ENCODE results near the gene RAB6B.

The RAB6B gene

DNA sequence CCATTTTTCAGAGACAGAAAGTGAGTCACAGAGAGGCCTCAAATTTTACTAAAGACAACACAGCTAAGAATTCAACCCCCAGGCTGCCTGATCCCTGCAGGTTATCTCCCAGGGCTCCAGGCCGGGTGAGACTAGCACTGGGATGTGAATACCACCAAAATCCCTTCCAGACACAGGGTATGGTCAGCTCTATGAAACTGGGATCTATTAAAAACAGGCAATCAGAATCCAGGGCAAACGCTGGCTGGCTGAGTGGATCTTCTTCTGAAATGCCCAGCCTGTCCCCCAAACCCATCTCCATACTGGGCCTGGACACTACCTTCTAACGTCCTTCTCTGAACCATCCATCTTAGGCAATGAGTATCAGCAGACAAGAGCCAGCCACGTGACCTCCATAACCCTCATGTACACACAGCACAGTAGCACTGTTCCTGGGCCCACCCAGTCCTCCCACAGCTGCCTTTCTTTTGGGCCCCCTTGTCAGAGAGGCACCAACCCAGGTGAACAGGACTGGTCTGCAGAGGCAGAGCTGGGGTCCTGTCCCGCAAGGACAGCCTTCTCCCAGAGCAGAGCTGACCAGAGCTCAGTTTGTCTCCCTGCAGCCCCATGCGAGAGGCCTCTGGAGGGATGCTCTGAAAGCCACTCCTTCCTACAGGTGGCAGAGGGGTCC is 1.9 kb downstream of the RAB6B start:
- DNase-seq (ENCODE audit: low read depth) = no peak
- TF ChIP-seq, protein P1, sequence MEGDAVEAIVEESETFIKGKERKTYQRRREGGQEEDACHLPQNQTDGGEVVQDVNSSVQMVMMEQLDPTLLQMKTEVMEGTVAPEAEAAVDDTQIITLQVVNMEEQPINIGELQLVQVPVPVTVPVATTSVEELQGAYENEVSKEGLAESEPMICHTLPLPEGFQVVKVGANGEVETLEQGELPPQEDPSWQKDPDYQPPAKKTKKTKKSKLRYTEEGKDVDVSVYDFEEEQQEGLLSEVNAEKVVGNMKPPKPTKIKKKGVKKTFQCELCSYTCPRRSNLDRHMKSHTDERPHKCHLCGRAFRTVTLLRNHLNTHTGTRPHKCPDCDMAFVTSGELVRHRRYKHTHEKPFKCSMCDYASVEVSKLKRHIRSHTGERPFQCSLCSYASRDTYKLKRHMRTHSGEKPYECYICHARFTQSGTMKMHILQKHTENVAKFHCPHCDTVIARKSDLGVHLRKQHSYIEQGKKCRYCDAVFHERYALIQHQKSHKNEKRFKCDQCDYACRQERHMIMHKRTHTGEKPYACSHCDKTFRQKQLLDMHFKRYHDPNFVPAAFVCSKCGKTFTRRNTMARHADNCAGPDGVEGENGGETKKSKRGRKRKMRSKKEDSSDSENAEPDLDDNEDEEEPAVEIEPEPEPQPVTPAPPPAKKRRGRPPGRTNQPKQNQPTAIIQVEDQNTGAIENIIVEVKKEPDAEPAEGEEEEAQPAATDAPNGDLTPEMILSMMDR (IDR thresholded peaks at IDR 0.05; ENCODE audit: low read depth, low read length, missing control alignments) = no peak
- no peak overlapping the region for H3K4me3 ChIP-seq (ENCODE audit: low read depth, low read length)

GRCh38 chr3:133892541-133893231 is 3.0 kb downstream of the RAB6B start:
- no peak for DNase-seq (ENCODE audit: low read depth)
- H3K4me3 ChIP-seq (ENCODE audit: low read depth, low read length) = no peak overlapping the region
- TF ChIP-seq, protein P1 (IDR thresholded peaks at IDR 0.05; ENCODE audit: low read depth, low read length, missing control alignments) = no peak

DNA sequence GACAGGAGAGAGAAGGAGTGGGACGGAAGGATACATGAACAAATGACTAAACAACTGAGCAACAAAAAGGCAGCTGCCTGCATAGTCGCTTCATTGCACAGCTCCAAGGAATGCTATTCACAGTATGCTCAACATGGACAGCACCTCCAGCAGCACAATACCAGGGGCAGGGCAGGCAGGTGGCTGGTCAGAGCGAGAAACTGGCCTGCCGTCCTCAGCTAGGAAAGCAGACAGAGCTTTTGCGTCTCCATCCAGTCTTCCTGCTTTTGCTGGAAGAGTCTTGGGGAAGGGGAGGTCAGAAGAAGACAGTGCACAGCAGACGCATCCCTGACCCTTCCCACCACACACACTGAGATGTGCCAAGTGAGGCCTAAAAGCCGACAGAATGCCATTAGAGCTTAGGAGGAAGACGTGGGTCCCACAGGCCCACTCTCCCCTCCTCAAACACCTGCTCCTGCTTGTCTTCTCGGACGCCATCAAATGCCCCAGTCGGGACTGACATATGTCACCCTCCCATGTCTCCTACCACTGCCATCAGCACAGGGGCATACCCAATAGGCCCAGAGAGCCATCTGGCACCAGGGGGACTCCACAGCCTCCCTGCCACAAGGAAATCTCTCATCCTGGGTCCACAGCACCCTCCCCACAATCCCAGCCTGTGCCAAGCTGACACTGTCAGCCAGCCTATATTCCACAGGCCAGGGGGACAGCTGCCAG is 3.9 kb downstream of the RAB6B start:
- TF ChIP-seq, protein P1 (IDR thresholded peaks at IDR 0.05; ENCODE audit: low read depth, low read length, missing control alignments) = no peak
- no peak overlapping the region for H3K4me3 ChIP-seq (ENCODE audit: low read depth, low read length)
- DNase-seq (ENCODE audit: low read depth) = no peak

DNA sequence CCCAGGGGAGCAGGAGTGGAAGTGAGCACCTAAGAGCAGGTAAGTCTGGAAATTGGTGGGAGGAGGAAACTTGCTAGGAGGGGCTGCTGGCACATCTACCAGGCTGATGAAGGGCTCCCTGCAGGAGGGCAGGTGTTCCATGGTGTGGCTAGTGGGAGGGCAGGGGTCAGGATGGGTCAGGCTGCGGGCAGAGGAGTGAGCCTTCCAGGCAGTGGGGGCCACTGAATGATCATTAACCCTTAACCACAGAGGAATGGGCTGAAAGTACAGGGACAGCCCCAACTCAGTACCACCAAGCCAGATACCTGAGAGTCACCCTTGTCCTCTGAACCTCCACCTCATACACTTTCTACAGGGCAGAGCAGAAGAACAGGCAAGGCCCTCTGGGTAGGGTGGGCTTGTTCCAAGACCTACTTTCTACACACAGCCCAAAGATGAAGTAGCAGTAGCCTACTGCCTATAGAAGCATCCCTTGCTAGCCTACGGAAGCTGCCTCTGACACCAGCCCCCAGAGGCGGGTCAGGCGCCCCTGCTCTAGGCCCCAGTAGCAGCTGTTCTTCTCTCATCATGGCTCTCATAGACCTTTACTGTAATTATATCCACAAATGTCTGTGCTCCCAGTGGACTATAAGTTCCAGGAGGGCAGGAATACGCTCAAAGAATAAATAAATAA is 4.6 kb downstream of the RAB6B start:
- no peak overlapping the region for H3K4me3 ChIP-seq (ENCODE audit: low read depth, low read length)
- TF ChIP-seq, protein P1 (IDR thresholded peaks at IDR 0.05; ENCODE audit: low read depth, low read length, missing control alignments) = no peak
- no peak for DNase-seq (ENCODE audit: low read depth)

DNA sequence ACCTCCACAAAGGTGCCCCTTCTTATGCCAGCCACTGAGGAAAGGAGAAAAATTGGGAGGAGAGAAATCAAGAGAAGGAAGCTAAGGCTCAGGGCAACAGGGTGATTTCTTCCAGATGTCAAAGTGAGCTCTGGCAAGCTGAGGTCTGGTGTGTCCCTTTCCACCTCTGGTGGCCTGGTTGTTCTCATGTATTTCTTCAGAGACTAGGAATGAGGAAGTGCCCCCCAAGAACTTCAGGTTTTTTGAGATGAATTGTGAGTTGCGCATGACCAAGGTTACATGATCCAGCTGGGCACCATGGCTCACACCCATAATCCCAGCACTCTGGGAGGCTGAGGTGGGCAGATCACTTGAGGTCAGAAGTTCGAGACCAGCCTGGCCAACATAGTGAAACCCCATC is 5.6 kb downstream of the RAB6B start:
- no peak overlapping the region for H3K4me3 ChIP-seq (ENCODE audit: low read depth, low read length)
- TF ChIP-seq, protein P1 (IDR thresholded peaks at IDR 0.05; ENCODE audit: low read depth, low read length, missing control alignments) = no peak
- no peak for DNase-seq (ENCODE audit: low read depth)

DNA sequence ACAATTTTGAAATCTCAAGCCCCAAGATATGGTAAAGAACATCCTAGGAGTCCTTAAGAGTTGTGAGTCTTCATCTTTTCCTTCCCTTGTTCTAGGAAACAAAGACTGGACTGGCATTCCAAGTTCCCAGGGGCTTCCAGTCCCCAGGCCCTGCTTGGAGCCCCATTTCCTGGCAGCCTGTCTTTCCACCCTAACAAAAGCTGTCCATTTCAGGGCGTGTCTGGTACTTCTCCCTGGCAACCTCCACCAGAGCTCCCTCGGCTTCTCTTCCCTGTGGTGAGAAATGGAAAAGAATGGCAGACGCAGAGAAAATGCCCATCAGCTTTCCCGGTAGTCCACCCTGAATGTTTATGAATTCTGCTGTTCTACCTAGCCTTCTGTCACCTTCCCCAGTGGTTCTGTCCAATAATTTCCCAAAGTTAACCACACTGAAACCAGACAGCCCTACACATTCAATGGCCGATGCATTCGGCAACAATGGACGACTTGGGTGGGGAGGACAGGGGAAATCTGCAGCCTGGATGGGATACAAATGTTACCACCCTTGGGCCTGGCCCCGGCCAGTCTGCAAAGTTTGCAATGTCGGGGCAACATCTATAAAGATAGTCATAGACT is 6.8 kb downstream of the RAB6B start:
- no peak overlapping the region for H3K4me3 ChIP-seq (ENCODE audit: low read depth, low read length)
- TF ChIP-seq, protein P1 (IDR thresholded peaks at IDR 0.05; ENCODE audit: low read depth, low read length, missing control alignments) = no peak
- DNase-seq (ENCODE audit: low read depth) = no peak
